GM21423 (cell line): ENCODE data around the gene GCC1.

Experiments used
- ATAC-seq: cut with Tn5 transposase; IDR thresholded peaks from one replicate; pipeline ENCODE4 v1.9.1; 2021; ENCODE audit warnings: mild to moderate bottlenecking, moderate library complexity; ENCODE audit not compliant: unreplicated experiment

The GCC1 gene

GRCh38 chr7:127585044-127585953 is at the start of gene GCC1:
Gene GCC1 (minus strand): TSS chr7:127585596. CDS start chr7:127585182, 414 bp downstream.
- peak; percentile 80 for ATAC-seq

GRCh38 chr7:127632276-127632910 is 47.0 kb upstream of the GCC1 start:
- ATAC-seq = no peak

GRCh38 chr7:127629268-127629854 is 44.0 kb upstream of the GCC1 start:
- peak; percentile 83 for ATAC-seq

GRCh38 chr7:127628445-127628844 is 43.0 kb upstream of the GCC1 start:
- no peak for ATAC-seq

GRCh38 chr7:127625331-127625730 is 39.9 kb upstream of the GCC1 start:
- ATAC-seq = no peak

- ATAC-seq = no peak
Observed at GRCh38 chr7:127620406-127621233, 35.2 kb upstream of the GCC1 start.

GRCh38 chr7:127619681-127620405 is 34.4 kb upstream of the GCC1 start:
- no peak for ATAC-seq

GRCh38 chr7:127618775-127619174 is 33.4 kb upstream of the GCC1 start:
- ATAC-seq = no peak

GRCh38 chr7:127618042-127618441 is 32.6 kb upstream of the GCC1 start, which contains the start of gene PAX4:
Gene PAX4 (minus strand): TSS chr7:127618142. CDS start chr7:127615928, 2,214 bp downstream.
- ATAC-seq = no peak

- no peak for ATAC-seq
Observed at GRCh38 chr7:127616724-127617123, 31.3 kb upstream of the GCC1 start.

- ATAC-seq = no peak
Observed at GRCh38 chr7:127612263-127612662, 26.9 kb upstream of the GCC1 start.

- no peak for ATAC-seq
Observed at GRCh38 chr7:127609297-127609696, 23.9 kb upstream of the GCC1 start.

GRCh38 chr7:127608446-127608845 is 23.1 kb upstream of the GCC1 start:
- no peak for ATAC-seq

GRCh38 chr7:127600885-127601284 is 15.5 kb upstream of the GCC1 start:
- ATAC-seq = no peak

- no peak for ATAC-seq
Observed at GRCh38 chr7:127598318-127598717, 12.9 kb upstream of the GCC1 start.

GRCh38 chr7:127595737-127596136 is 10.3 kb upstream of the GCC1 start:
- no peak for ATAC-seq

GRCh38 chr7:127594490-127594889 is 9.1 kb upstream of the GCC1 start:
- ATAC-seq = no peak

- no peak for ATAC-seq
Observed at GRCh38 chr7:127592550-127592949, 7.2 kb upstream of the GCC1 start.

- no peak for ATAC-seq
Observed at GRCh38 chr7:127591591-127591990, 6.2 kb upstream of the GCC1 start.

GRCh38 chr7:127591189-127591588 is 5.8 kb upstream of the GCC1 start:
- no peak for ATAC-seq
